Mammary epithelial cell (primary cell): Measurements from ENCODE around the gene AQP6.

Experiments used
- CTCF ChIP-seq, 2 donors: IDR thresholded peaks in 1 of 2; conservative IDR thresholded peaks in 1 of 2; 2 replicates each; pipeline ENCODE4 v1.5.1; 2011 to 2012; ENCODE audit warnings: inconsistent platforms in 2 of 2, low read length in 2 of 2, mild to moderate bottlenecking in 2 of 2, control low read depth in 1 of 2, low read depth in 1 of 2; ENCODE audit not compliant: insufficient read depth in 1 of 2; ENCODE audit errors: extremely low read depth in 1 of 2
- EZH2 ChIP-seq: IDR thresholded peaks from 2 replicates; pipeline ENCODE4 v1.6.1; 2012; ENCODE audit warnings: low read length, inconsistent platforms, borderline replicate concordance

- TF ChIP-seq CTCF (conservative IDR thresholded peaks at IDR 0.05 in 1 of 2, IDR thresholded peaks at IDR 0.05 in 1 of 2; ENCODE audit: extremely low read depth in 1 of 2, insufficient read depth in 1 of 2, low read depth in 1 of 2, low read length in 2 of 2) (no peak), EZH2 (no peak)
Measured at GRCh38 chr12:49923035-49923644, 49.6 kb upstream of the AQP6 start.
